OCI-LY1 (cell line): ENCODE data around the gene PTPRD.

Experiments
- EZH2 ChIP-seq: fragments of 200-600 bp; sonication (generic), shearing (Covaris generic); IDR thresholded peaks from 2 replicates; pipeline ENCODE4 v1.8.0; 2017; ENCODE audit warnings: borderline replicate concordance, mixed run types, mild to moderate bottlenecking, antibody characterized with exemption, low read length, moderate library complexity, mixed read lengths
- TF ChIP-seq, protein P1 (sequence below): fragments of 200-600 bp; sonication (generic), shearing (Covaris generic); IDR thresholded peaks from 2 replicates; pipeline ENCODE4 v1.5.1; 2017; ENCODE audit warnings: mild to moderate bottlenecking, antibody characterized with exemption, low read length, moderate library complexity, mixed read lengths

DNA sequence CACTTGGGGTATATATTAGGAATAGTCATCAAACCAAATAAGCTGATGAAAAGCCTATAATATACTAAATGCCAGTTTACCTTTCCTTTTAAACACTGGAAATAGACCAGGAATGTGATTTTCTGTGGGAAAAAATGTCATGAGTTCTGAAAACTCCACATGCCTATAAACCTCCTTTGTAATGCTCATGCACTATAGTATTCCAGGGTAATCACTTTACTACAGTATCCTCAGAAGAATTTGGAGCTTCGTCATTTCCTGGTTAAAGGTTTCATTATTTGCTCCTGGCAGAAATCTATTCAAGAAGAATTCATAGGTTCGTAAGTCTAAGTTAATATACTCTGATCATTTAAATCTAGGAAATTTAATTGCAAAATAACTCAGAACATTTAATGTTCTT, 1736.5 kb downstream of the PTPRD start:
- TF ChIP-seq, protein P1, sequence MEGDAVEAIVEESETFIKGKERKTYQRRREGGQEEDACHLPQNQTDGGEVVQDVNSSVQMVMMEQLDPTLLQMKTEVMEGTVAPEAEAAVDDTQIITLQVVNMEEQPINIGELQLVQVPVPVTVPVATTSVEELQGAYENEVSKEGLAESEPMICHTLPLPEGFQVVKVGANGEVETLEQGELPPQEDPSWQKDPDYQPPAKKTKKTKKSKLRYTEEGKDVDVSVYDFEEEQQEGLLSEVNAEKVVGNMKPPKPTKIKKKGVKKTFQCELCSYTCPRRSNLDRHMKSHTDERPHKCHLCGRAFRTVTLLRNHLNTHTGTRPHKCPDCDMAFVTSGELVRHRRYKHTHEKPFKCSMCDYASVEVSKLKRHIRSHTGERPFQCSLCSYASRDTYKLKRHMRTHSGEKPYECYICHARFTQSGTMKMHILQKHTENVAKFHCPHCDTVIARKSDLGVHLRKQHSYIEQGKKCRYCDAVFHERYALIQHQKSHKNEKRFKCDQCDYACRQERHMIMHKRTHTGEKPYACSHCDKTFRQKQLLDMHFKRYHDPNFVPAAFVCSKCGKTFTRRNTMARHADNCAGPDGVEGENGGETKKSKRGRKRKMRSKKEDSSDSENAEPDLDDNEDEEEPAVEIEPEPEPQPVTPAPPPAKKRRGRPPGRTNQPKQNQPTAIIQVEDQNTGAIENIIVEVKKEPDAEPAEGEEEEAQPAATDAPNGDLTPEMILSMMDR, result no peak
- TF ChIP-seq EZH2, result no peak
